ENCODE results near the gene ZNF853. TPM values are rescaled to one million over a fixed set of nuclear protein-coding genes. Genes with fewer than 3 reads are reported as not detected.
"Not testable (repeated sequence)": the region's sequence is repeated elsewhere in the genome, so short reads cannot be mapped to it uniquely, and the experiment has no call there.

Gene ZNF853
- total and polyA plus RNA-seq, 4 donors: 0.04 to 3.0 (median 0.51) TPM

GRCh38 chr7:6658618-6659345 lies 43.4 kb downstream of the ZNF853 start:
- H3K4me1 ChIP-seq (ENCODE audit: control insufficient read depth in 4 of 4, insufficient read depth in 4 of 4, low read length in 3 of 4): no peaks in the 10 kb centered on the region
- TF ChIP-seq EGR1 (IDR thresholded peaks at IDR 0.05; ENCODE audit: low read depth in 2 of 2) (no peak), CTCF (IDR thresholded peaks at IDR 0.05; ENCODE audit: low read depth, low read length, missing input control) (no peak), ZBTB33 (IDR thresholded peaks at IDR 0.05) (no peak)
- no peak overlapping the region for H3K9ac ChIP-seq (ENCODE audit: low read depth in 1 of 2, low read length in 2 of 2)
- peaks cover 0 to 3% (median 0%) of the 10 kb centered on the region in 4 donors for H3K27me3 ChIP-seq (ENCODE audit: control insufficient read depth in 4 of 4, insufficient read depth in 4 of 4, low read length in 3 of 4)
- peaks cover 0 to 14% (median 2%) of the 10 kb centered on the region in 4 donors for H3K9me3 ChIP-seq (ENCODE audit: control insufficient read depth in 4 of 4, low read length in 3 of 4)
- H3K4me3 ChIP-seq (ENCODE audit: low read depth in 1 of 3, low read length in 3 of 3): no peak overlapping the region
- peaks cover 0 to 14% (median 4%) of the 10 kb centered on the region in 4 donors for H3K36me3 ChIP-seq (ENCODE audit: control insufficient read depth in 4 of 4, insufficient read depth in 3 of 4, low read depth in 1 of 4, low read length in 3 of 4)
- no peak overlapping the region for H3K27ac ChIP-seq (ENCODE audit: low read depth in 1 of 2, low read length in 2 of 2)
- 38% methylated on average over 11 of the region's 11 CpGs for WGBS
- no peak for DNase-seq (ENCODE audit: low spot score)

GRCh38 chr7:6670851-6671250 lies 55.4 kb downstream of the ZNF853 start:
- H3K9me3 ChIP-seq (ENCODE audit: control insufficient read depth in 4 of 4, low read length in 3 of 4): peaks cover 27 to 44% (median 34%) of the 10 kb centered on the region in 4 donors
- H3K4me1 ChIP-seq (ENCODE audit: control insufficient read depth in 4 of 4, insufficient read depth in 4 of 4, low read length in 3 of 4); DNase-seq (ENCODE audit: low spot score); H3K4me3 ChIP-seq (ENCODE audit: low read depth in 1 of 3, low read length in 3 of 3); H3K9ac ChIP-seq (ENCODE audit: low read depth in 1 of 2, low read length in 2 of 2); H3K27me3 ChIP-seq (ENCODE audit: control insufficient read depth in 4 of 4, insufficient read depth in 4 of 4, low read length in 3 of 4); H3K36me3 ChIP-seq (ENCODE audit: control insufficient read depth in 4 of 4, insufficient read depth in 3 of 4, low read depth in 1 of 4, low read length in 3 of 4); H3K27ac ChIP-seq (ENCODE audit: low read depth in 1 of 2, low read length in 2 of 2): not testable (repeated sequence)
- 98% methylated on average over 25 of the region's 34 CpGs for WGBS

Other genes with a start within 250 kb of the ZNF853 start
- 10 to 100 TPM; 29.6 to 31.6 TPM for gene RAC1, start 241.1 kb upstream of the ZNF853 start, total RNA-seq
- gene RAC1, start 241.1 kb upstream of the ZNF853 start, polyA plus RNA-seq: 100 to 1,000 TPM in 1 of 2 donors, 10 to 100 TPM in 1; 83.9 to 119 TPM
- 10 to 100 TPM; 10.3 to 10.7 TPM for gene DAGLB, start 167.7 kb upstream of the ZNF853 start, total RNA-seq
- 1 to 10 TPM; 4.9 to 6.6 TPM for gene DAGLB, start 167.7 kb upstream of the ZNF853 start, polyA plus RNA-seq
- 100 to 1,000 TPM in 1 of 2 donors, 10 to 100 TPM in 1; 91.9 to 173 TPM for gene KDELR2, start 131.5 kb upstream of the ZNF853 start, total RNA-seq
- 100 to 1,000 TPM; 140 to 154 TPM for gene KDELR2, start 131.5 kb upstream of the ZNF853 start, polyA plus RNA-seq
- under 1 TPM; 0.05 to 0.08 TPM for gene GRID2IP, start 64.1 kb upstream of the ZNF853 start, total RNA-seq
- gene GRID2IP, start 64.1 kb upstream of the ZNF853 start, polyA plus RNA-seq: not detected
- 10 to 100 TPM; 32.1 to 35.6 TPM for gene ZDHHC4, start 38.2 kb upstream of the ZNF853 start, total RNA-seq
- gene ZDHHC4, start 38.2 kb upstream of the ZNF853 start, polyA plus RNA-seq: 10 to 100 TPM; 34.2 to 46.8 TPM
- gene INTS15, start 25.6 kb upstream of the ZNF853 start, total RNA-seq: 10 to 100 TPM in 1 of 2 donors, 1 to 10 TPM in 1; 7.9 to 10.4 TPM
- gene INTS15, start 25.6 kb upstream of the ZNF853 start, polyA plus RNA-seq: 1 to 10 TPM; 5.2 to 8.4 TPM
- 10 to 100 TPM in 1 of 2 donors, 1 to 10 TPM in 1; 8.9 to 14.3 TPM for gene ZNF316, start 21.7 kb downstream of the ZNF853 start, total RNA-seq
- 1 to 10 TPM in 1 of 2 donors, under 1 TPM in 1; 0.35 to 5.4 TPM for gene ZNF316, start 21.7 kb downstream of the ZNF853 start, polyA plus RNA-seq
- gene ZNF12, start 91.3 kb downstream of the ZNF853 start, total RNA-seq: 1 to 10 TPM; 9.5 to 9.9 TPM
- 1 to 10 TPM; 4.4 to 5.8 TPM for gene ZNF12, start 91.3 kb downstream of the ZNF853 start, polyA plus RNA-seq
- gene RSPH10B2, start 138.5 kb downstream of the ZNF853 start, total RNA-seq: under 1 TPM in 1 of 2 donors, not detected in 1; 0.42 TPM
- gene RSPH10B2, start 138.5 kb downstream of the ZNF853 start, polyA plus RNA-seq: under 1 TPM in 1 of 2 donors, not detected in 1; 0.09 TPM
- 10 to 100 TPM; 22.2 to 23.8 TPM for gene CCZ1B, start 210.7 kb downstream of the ZNF853 start, total RNA-seq
- 1 to 10 TPM; 9.6 to 9.9 TPM for gene CCZ1B, start 210.7 kb downstream of the ZNF853 start, polyA plus RNA-seq

Data from liver (tissue), 9 donors.